ENCODE data around the gene LYZL2.
"Not testable (repeated sequence)": the region's sequence is repeated elsewhere in the genome, so short reads cannot be mapped to it uniquely, and the experiment has no call there.

Gene LYZL2

DNA sequence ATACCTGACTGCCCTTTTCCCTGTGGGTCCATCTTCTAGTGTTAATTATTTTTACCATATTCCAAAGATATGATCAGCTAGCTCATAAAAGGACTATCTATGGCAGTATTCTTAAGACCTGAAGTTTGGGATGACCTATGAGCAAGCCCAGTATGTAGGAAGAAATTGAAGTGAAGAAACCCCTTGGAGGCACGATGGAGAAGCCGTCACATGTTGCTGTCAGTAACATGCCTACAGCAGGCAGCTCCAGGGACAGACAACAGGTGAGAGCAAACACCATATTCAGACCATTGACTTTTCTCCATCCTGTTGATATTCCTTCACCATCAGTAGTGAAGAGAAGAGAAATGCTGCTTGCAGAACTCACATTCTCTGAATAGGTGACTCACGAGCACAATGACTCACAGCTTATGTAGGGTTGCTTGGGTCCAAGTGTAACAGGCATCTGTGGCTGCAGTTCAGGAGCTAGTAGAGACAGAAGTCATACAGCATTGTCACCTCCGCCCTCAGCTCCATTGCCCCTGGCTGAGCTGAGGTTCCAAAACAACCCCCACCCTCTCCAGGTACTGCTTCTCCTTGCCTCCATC, 8.4 kb upstream of the LYZL2 start:
- peak; percentile 88 for DNase-seq

DNA sequence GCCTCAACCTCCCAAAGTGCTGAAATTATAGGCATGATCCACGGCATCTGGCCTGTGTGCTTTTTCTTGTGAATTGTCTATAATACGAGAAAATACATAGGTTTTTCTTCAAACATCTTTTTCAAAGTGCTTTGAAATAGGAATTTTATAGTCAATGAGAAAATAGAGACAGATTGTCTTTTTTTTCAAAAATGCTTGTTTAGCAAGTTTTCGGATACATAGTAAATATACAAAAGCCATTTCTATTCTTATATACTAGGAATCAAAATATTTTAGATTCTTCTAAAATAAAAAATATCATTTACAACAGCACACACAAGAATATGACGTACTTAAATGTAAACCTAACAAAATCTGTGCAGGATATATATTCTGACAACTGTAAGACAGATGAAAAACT, 1.6 kb upstream of the LYZL2 start:
- DNase-seq = no peak

DNA sequence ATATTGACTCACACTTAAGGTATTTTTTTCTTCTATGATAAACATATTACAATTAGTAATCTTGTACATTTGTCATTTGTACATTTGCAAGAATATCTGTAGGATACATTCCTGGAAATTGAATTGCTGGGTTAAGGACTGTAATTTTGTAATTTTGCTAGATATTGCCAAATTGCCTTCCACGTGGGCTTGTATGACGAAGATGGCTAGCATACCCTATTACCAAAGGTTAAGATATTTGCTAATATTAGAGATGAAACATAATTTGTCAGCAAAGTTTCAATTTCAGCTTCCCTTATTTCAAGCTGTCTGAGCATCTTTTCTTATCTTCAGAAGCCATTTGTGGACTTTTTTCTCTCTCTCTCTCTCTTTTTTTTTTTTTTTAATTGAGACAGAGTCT, 1.0 kb upstream of the LYZL2 start:
- peak; percentile 67 for DNase-seq

DNA sequence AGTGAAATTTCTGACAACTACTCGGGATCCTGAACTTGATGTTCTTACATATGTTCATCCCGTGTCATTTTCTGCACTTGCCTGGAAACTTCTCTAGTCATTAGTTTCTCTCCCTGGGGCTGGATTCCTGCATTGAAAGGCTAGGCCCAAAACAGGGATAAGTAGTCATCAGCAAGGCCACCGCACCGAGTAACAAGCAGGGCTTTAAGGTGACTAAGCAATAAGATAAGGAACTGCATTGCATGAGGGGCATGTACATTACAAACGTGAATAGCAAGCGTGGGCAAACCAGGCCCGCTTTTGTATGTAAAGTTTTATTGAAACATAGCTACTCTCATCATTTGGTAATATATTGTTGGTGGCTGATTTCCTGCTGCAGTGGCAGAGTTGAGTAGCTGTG, 977 bp downstream of the LYZL2 start:
- not testable (repeated sequence) for DNase-seq

DNA sequence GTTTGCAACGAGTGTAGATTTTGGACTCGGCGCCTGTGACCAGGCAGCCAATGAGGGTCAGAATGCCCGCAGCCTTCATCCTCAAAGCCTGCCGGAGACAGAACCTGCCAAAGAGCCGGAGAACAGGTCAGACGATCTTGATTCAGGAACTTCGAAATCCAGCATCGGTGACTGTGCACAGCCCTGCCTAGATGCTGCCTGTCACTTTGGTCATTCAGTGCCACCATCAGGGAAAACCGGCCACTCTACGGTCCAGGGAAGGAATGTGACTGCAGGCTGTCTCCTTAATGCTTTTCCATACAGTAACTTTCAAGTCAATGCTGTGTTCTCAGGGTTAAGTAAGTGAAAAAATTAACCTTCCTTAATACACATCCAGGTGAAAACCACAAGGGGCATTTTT, 2.7 kb downstream of the LYZL2 start:
- not testable (repeated sequence) for DNase-seq

DNA sequence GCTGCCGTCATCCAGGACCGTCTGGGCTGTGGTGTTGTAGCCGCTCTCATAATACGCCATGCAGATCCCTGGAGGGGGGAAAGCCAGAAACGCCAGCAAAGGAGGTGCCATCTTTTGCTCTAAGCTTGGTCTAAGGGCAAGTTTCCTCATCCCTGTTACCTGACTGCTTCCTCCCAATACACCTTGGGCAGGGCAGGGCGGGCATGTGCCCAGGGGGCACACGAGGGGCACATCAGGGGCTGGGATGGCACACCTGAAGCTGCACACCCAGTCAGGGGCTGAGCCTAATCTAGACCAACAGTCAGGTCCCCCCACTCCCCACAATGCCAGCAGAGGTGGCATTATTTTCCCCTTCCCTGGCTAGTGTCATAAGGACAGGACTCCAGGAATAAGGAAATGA, 3.4 kb downstream of the LYZL2 start:
- not testable (repeated sequence) for DNase-seq

DNA sequence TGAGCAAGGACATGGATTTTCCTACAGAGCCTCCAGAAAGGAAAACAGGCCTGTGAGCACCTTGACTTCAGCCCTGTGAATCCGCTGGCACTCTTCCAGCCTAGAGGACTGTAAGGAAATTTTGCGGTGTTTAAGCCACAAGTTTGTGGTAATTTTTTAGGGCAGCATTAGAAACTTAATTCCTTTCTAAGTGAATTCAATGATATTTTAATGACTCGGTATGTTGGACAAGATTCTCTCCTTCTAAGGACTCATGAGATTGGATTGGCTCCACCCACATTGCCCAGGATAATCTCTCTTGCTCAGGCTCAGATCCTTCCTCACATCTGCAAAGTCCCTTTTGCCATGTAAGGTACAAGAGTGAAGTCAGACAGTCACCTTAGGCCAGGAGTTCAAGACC, 4.5 kb downstream of the LYZL2 start:
- peak; percentile 72 for DNase-seq

DNA sequence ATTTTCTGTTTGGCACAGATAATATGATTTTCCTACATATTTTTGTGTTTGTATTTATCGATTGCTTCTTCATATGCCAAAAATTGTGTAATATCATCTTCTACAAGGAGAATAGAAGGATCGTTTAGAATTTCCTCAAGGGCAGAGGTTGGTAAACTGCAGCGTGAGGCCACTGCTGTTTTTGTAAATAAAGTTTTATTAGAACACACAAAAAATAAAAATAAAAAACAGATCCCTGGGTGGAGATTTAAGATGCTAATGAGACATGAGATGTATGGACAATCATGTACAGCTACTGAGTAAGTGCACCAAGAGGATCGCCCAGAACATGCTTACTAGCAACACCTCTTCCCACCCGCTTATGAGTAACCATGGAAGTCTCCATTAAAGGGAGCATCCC, 9.6 kb downstream of the LYZL2 start:
- DNase-seq = no peak

DNA sequence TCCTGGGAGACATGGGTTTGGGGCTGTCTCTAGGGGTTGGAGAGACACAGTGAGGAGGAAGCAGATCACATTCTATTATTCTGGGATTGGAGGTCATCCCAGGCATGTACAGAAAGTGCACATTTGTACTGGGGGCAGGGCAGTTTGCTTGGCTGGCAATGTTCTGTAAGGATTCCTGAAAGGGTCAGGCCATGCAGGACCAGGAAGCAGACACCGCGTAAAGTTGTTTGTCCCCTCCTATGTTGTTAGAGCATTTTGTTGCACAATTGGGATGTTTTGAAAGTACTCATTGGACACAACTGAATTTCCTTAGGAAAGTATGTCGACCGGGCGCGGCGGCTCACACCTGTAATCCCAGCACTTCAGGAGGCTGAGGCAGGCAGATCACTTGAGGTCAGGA, 12.5 kb downstream of the LYZL2 start:
- DNase-seq = no peak

DNA sequence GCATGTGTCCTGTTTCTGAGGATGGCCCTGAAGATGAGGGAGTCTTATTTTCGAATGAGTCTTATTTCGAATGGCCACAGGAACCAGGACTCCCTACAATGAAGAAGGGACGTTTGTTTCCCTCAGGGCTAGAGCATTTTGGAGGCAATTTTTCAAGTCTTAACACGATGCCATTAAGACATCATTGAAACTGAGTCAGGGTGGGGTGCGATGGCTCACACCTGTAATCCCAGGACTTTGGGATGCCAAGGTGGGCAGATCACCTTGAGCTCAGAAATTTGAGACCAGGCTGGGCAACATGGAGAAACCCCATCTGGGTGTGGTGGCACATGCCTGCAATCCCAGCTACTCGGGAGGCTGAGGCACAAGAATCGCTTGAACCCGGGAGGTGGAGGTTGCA, 18.5 kb downstream of the LYZL2 start:
- not testable (repeated sequence) for DNase-seq

DNA sequence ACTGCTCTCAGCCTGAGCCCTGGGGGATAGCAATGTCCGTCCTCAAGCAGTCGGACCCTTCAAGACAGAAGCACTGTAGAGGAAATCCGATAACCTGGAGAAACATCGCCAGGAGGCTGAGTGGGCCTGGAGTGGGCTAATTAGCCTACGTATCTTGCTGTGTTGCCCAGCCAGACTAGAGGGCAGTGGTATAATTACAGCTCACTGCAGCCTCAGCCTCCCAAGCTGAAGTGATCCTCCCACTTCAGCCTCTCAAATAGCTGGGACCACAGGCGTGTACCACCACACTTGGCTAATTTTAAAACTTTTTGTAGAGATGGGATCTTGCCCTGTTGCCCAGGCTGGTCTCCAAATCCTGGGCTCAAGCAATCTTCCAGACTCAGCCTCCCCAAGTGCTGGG, 21.7 kb downstream of the LYZL2 start:
- no peak for DNase-seq

DNA sequence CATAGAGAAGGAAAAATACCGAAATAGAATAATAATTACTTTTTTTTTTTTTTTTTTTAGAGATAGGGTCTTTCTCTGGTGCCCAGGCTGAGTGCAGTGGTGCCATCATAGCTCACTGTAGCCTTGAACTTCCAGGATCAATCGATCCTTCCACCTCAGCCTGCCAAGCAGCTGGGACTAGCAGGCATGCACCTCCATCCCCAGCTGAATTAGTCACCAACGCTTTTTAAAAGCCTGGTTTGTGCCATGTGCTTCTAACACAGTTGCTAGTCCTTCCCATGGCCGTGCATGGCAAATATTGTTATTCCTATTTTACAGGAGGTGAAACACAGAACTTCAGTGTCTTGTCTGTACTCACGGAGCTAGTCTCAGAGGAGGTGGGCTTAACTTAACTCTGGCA, 23.2 kb downstream of the LYZL2 start:
- DNase-seq = no peak

DNA sequence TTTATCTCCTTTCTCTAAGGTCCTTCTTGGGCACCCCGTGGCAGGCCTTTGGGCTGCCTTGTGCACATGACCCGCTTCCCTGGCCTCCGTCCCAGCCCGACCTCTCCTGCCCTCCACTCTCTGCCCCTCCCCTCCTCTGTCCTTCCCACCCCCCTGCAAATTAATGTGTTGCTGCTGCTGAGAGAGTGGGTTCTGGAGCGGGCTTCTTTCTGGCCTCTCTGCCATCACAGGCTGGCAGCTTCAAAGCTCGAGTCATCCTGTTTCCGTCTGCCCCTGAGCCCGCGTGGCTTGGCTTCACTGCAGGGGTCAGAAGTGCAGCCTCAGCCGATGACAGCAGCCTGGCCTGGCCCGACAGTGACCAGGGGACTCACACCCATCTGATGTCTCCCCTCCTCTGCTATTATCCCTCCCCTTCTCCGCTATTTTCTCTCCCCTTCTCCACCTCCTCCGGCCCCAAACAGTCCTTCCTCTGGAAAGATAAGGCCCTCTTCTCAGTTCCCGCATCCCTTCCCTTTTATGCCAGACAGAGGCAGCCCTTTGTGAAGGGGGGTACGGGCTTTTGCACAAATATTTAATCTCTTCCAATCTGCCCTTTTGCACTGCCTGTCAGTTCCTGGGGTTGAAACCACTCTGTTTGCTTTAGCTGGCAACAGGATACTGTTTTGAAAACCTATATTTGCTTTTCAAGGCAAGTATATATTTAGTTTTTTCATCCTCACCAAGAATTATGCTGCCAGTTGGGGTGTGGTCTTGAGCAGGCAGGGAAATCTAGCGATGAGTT, 24.0 kb downstream of the LYZL2 start:
- DNase-seq = not testable (repeated sequence)

DNA sequence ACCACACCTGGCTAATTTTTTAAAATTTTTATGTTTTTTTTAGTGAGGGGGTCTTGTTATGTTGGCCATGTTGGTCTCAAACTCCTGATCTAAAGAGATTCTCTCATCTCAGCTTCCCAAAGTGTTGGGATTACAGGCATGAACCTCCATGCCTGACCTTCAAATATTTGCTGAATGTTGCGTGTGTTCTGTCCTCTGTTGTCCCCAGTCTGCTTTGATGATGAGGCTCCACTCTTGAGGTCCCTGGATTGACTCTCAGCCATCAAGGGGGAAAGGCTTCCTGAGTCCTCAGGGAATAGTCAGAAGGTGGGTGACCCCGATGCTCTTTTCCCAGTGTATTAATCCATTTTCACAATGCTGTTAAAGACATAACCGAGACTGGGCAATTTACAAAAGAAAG, 26.0 kb downstream of the LYZL2 start:
- no peak for DNase-seq

DNA sequence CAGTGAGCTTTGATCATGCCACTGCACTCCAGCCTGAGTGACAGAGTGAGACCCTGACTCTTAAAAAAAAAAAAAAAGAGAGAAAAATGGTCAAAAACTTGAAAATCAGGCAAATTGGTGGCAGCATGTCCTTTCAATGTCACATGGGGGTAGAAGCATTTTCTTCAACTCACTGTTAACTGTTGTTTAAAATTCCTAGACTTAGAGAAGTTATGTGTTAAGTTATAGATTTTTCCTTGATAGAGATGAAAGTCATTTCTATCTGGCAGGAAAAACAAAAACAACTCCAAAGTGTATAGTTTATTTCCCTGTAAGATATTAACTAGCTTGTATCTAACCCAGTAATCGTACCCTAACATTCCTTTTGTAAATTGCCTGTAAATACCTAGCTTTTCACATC, 26.8 kb downstream of the LYZL2 start:
- DNase-seq = no peak

DNA sequence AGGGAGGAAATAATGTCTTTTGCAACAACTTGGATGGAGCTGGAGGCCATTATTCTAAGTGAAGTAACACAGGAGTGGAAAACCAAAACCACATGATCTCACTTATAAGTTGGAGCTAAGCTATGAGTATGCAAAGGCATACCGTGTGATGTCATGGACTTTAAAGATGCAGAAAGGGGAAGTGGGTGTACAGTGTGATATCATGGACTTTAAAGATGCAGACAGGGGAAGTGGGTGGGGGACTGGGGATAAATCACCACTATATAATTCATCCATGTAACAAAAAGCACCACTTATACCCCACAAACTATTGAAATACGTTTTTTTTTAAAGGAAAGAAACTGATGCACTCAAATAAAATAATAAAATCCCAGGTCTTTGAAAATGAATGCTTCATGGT, 29.5 kb downstream of the LYZL2 start:
- no peak for DNase-seq

DNA sequence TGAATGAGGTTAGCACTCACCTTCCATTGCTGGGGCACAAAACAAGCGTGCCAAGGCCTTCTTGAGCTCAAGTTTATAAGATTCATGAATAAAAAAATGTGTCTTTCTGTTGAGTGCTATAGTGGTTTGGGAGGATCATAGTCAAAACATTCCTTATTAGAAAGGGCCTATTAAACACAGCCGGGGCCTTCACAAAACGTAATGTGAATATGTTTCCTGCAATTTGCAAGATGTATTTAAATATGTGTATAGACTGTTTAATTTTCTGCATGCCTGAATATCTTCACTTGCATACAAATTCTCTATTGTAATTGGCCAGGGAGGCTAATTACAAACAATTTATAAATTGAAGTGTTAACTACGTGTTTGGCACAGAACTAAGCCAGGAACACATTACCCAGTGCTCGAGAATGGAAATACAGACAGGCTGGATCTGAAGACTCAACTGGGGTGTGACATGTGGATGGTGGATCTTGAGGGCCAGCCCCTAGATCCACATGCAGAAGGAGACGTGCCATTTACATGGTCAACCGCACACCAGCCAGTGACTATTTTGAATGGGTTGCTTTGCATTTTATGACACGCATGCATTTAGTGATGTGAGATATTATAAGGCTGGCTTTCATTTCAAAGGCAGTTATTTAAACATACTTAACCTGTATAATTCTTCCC, 31.3 kb downstream of the LYZL2 start:
- DNase-seq = no peak

DNA sequence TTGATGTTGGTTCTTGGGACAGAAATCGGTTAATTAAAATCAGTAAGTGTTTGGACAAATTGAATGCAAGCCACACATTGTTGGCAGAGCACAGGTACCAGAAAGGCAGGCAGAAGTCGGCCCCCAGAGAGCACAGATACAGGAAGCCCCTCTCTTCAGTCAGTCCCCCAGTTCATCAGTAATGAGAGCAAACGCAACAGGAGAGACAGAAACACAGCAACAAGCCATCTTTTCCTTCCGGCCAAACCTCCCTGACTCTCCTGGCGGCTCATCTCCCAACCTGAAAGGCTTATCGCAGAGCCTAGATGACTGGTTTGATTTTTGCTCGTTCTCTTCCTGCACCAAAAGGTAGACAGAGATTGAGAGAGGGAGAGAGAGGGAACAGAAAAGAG, 32.1 kb downstream of the LYZL2 start:
- DNase-seq = not testable (repeated sequence)

DNA sequence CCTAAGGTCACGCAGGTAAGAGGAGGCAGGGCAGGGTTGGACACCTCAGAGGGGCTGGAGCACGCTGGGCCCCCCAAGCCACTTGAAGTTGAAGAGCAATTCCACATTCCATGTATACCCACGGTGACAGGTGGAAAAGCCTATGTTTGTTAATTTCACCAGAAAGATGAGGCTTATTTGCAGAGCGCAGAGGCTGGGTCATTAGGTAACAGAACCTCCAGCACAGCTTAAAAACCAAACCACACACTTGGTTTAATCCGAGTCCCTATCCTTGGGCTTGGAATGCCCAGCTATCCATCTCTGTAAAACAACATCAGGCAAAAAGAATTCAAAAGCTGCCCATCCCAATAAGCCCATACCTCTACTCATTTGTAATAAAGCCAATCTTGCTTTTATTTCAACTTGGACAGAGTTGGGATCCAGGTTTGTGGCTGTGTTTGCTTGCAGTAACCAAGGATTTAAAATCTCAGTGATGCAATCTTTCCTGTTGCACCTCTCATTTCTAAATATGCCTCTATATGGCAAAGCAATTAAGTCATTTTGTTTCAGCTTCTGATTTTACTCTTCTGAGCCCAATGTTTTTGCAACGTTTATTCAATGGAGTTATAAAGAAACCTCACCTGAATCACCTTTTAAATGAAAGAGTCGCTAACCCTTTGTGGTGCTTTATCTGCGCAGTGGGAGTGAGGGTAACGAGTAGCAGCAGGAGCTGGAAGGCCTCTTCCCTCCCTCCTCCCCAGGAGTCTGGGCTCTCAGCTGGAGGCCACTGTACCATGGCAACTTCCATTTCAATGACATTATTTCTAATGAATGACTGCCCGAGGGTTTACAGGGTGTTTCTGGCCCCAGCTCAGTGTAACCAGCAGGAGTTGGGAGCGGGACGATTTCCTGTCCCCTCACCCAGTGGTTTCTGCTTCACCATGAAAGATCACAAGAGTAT, 32.8 kb downstream of the LYZL2 start:
- not testable (repeated sequence) for DNase-seq

DNA sequence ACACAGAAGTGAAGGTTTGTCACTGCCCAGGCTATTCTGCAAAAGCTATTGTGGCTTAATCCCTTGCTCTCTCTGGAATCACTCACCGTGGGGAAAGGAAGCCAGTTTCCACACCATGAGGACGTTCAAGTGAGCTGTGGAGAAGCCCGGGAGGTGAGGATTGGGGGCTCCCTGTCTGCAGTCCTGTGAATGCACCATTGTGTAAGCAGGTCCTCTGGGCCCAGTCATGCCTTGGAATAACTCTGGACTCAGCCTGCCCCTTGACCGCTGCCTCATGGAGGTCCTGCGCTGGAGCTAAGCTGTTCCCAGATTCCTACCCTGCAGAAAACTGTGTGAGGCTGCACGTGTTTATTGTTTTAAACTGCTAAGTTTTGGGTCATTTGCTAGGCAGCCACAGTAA, 33.5 kb downstream of the LYZL2 start:
- DNase-seq = no peak

DNA sequence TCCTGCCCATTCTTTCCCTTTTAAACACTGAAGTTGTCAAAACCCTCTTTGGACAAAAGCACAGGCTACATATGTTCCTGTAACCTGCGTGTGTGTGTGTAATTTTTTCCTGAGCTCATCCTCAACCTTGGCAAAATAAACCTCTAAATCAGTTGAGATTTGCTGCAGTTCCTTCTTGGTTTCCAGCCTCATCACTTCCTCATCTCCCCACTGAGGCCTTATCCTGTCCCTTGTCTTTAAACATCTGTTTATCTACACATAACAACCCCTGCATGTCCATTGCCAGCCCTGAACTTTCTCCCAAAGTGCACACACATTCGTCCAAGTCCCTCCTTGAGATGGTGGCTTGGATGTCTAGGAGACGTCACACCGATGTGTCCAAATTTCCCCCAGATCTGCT, 35.5 kb downstream of the LYZL2 start:
- no peak for DNase-seq

DNA sequence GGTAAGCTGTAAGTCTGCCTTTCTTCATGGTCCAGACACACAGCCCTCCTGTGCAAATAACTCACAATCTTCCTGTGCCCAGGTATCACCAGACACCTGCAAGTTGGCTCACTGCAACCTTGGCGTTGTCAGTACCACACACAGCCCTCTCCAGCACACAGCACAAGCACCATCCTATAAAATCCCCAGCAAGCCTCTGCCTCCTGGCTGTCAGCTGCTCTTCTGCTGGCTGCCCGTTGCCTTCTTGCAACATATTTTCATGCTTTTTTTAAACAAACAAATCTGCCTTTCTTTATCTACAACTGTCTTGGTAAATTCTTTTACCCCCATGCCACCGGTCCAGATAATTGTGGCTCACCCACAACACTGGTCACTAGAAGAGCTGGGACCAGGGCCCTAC, 36.8 kb downstream of the LYZL2 start:
- not testable (repeated sequence) for DNase-seq

DNA sequence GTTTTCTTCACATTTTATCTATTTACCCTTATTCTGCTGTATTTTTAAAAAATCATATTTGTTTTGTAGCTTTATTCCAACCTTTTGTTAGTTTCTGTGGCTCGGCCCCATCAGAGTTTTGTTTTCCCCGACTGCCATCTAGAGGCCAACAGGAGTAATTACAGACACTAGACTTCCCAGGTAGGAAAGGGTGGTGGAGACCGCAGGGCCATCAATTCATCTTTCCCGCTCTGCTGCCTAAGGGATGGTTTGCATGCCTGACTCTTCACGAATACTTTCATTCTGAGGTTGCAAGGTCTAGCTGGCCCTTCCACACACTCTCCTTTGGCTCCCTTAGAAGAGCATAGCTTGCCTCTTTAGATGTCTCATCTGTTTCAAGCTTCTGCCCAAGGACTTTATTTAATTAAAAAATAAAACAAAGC, 38.3 kb downstream of the LYZL2 start:
- DNase-seq = peak; percentile 40

Measured in fibroblast of skin of right quadriceps (primary cell).